Measurements from ENCODE around the gene GRIA2.

DNA sequence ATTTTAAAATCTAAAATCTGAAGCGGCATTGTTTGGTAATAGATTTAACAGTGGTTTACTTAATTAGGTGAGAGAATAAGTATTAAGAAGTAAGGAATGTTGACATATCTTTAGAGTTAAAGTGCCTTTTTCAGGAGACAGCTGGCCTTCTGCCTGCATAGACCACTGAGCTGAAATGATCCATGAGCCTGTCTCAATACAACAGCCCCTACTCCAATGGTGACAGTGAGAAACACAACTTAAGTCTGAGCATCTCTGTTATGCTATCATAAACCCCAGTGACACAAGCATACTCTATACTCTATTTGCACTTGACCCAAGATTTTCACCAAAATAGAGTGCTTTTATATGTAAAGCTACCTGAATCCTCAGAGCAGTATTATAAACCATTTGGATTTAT lies 137.9 kb downstream of the GRIA2 start:
- no peak for TF ChIP-seq EZH2 (IDR thresholded peaks at IDR 0.05)
- TF ChIP-seq, protein P1, sequence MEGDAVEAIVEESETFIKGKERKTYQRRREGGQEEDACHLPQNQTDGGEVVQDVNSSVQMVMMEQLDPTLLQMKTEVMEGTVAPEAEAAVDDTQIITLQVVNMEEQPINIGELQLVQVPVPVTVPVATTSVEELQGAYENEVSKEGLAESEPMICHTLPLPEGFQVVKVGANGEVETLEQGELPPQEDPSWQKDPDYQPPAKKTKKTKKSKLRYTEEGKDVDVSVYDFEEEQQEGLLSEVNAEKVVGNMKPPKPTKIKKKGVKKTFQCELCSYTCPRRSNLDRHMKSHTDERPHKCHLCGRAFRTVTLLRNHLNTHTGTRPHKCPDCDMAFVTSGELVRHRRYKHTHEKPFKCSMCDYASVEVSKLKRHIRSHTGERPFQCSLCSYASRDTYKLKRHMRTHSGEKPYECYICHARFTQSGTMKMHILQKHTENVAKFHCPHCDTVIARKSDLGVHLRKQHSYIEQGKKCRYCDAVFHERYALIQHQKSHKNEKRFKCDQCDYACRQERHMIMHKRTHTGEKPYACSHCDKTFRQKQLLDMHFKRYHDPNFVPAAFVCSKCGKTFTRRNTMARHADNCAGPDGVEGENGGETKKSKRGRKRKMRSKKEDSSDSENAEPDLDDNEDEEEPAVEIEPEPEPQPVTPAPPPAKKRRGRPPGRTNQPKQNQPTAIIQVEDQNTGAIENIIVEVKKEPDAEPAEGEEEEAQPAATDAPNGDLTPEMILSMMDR (IDR thresholded peaks at IDR 0.05) = no peak
- no peak for TF ChIP-seq EZH2phosphoT487 (IDR thresholded peaks at IDR 0.05)
